GM18858 (cell line): ENCODE data around the gene C6orf89.

Source experiments
- ATAC-seq: cut with Tn5 transposase; IDR thresholded peaks from one replicate; pipeline ENCODE4 v1.9.1; 2021; ENCODE audit not compliant: unreplicated experiment

C6orf89 gene

DNA sequence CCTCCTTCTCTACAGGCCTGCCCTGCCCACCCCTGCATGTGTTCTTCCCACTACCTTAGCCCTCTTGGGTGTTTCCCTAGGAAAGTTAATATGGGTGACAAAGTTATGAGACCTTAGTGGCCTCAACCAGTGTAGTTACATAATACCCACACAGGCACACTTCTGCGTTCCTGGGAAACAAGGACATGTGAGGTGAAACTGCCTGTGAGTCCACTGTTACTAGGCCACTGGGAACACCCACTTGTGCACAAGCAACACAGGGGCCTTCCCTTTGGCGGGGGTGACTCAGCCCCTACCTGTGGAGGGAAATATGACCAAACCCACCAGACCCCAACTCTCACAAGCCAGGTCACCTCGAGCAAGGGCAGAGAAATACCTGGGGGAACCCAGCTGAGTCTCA lies 81.5 kb downstream of the C6orf89 start:
- ATAC-seq = no peak

- no peak for ATAC-seq
Measured at GRCh38 chr6:36967757-36968156, 82.0 kb downstream of the C6orf89 start.

- ATAC-seq = no peak
Measured at GRCh38 chr6:36968266-36968977, 82.7 kb downstream of the C6orf89 start.

DNA sequence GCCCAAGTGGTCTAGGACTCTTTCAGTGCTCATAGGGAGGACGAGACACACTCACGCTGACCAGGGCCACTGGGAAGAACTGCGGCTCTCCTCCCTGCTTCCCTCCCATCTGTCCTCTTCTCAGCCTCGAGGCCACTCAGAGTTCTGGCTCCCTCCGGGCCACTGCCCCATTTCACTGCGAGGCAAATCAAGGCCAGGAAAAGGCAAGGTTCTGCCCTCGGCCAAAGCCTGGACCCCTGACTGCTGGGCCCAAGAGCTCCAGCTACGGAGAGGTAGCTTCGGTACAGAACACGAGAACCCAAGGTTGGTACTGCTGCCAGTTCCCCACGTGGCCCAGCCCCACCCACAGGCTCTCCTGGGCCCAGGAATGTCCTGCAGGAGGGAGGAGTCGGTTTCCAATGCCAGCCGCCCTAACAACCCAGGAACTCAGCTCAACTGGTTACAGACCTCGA lies 83.5 kb downstream of the C6orf89 start:
- no peak for ATAC-seq

DNA sequence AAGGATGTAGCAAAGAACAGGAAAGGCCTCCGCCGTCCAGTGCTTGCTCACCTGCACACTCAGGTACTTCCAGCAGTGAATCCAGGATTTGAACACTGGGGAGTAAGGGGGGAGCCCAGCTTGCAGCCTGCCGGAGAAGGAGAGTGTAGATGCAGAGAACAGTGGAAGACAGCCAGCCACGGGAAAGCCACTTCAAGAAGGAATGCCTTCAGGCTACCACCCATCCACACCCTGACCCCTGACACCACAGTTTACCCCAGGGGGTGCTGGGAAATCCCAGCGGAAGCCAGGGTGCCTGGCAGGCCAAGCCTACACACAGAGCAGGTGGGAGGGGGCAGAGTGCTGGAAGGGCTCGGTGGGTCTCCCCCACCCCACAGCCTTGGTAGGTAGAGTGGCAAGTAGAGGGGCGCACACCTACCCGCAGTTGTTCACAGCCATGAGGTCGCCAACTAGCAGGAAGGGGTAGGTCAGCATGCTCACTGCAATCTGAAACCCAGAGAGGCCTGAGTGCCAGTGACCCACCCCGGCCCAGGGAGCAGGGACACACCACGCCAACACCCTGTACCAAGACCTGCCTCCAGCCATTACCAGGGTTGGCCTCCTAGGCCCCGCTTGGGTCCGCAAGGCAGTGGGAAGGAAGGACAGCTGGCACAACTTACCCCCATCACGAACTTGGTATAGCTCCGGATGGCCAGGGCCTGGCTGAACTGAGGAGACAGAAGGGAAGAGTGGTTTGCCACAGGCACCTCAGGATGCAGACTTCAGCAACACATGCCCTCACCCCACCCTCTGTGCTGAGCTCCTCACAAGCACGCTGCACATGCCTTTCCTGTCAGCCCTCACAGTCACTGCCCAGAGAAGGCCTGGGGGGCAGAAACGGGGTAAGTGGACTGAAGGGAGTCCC lies 84.5 kb downstream of the C6orf89 start:
- no peak for ATAC-seq

DNA sequence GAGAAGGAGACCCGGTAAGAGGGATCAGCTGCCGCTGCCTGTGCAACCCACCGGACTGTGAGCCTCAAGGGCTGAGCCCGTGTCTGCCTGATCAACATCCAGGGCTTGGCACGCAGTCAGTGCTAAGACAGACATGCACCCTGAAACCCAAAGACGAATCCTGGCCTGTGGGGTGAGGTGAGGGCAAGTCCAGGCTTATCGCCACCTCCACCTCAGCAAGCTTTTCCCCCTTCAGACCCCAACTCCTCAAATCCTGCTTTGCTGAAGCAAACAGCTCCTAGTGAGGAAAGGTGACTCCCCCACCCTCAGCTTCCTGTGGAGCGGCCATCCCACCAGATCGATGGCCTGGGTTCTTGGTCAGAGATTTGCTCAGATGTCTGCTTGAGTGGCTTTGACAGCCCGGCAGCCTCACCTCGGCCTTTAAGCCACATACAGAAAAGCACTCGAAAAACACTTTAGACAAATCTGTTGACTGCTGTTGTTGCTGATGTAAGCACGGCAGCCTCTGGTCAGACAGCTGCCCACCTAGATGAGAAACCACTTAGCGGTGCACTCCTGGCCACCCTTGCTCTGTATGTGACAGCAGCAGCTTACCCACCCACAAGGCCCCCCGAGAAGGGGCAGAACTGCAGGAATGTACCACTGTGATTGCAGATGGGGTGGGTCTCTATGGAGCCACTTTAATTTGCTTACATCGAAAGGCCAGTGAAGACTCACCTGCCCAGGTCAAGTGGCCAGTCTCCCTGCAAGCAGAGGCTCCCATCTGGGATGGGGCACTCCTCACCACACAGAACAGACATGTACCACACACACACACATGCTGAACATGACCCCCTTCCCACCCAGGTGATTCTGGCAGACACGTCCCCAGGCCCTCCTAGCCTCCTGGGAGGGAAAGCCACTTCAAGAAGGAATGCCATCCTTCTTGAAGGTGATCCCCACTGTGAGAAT lies 85.4 kb downstream of the C6orf89 start:
- ATAC-seq = no peak

- no peak for ATAC-seq
Measured at GRCh38 chr6:36971921-36972673, 86.3 kb downstream of the C6orf89 start.

DNA sequence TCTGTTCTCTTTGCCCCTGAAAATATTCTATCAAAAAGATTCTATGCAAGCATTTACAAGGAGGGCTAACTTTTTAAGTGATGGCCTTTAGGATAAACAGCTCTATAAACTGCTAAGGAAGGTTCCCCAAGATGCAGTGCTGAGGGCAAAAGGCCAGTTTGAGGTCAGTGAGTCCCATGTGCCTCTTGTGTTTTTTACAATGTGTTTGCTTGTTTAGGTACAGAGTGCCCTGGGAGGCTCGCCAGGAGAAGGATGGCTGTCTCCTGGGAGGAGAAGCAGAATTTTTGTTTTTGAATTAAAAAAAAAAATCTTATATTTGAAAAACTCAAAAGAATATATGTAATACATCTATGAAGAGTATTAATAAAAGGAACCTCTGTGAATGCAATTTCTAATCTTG lies 87.4 kb downstream of the C6orf89 start:
- ATAC-seq = no peak

- ATAC-seq = no peak
Measured at GRCh38 chr6:36973647-36974046, 87.9 kb downstream of the C6orf89 start.

GRCh38 chr6:36975231-36976006 lies 89.7 kb downstream of the C6orf89 start:
- no peak for ATAC-seq

DNA sequence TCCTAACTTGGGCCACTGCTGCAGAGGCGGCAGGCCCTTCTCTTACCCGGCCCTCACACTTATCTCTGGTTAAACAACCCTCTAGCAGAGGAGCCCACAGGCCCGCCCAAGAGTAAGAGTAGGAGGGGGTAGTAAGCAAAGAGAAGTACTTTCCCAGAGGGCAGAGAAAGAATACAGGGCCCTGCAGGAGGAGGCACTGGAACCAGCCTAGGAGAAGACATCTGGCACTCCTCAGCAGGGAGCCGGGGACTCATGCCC lies 90.2 kb downstream of the C6orf89 start:
- no peak for ATAC-seq

GRCh38 chr6:36976509-36976908 lies 90.8 kb downstream of the C6orf89 start:
- no peak for ATAC-seq

DNA sequence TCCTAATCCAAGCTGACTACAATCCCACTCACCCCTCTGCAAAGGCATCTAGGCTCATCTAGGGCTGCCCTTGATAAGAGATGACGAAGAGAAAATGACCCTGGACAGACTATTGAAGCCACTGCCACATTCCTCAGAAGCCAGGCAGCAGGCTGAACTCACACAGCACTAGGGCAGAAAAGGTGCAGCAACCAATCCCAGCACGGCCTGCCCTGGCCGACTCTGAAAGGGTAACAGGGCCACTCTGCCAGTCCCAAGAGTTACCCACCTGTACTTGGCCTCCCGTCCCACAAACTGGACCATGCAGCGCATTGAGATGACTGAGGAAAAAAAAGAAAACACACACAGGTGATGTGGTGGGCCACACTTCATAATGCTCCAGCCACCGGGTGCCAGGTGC lies 91.2 kb downstream of the C6orf89 start:
- no peak for ATAC-seq

GRCh38 chr6:36977470-36977941 lies 91.8 kb downstream of the C6orf89 start:
- ATAC-seq = no peak
